ENCODE measurements around the gene NELL2.

DNA sequence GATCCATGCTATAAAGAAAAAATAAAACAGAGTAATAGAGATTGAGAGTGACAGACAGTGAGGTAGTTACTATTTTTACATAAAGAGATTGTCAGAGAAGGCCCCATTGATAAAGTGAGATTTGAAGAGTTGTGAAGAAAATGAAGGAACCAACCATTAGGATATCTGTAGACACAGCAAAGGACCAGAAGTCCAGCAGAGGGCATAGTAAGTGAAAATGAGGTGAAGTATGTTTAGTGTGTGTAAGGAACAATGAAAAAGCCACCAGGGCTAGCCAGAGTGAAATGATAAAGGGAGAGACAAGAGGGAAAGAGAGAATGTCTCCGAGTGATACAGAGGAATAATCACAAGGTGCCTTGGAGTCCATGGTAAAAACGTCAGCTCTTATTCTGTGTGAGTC, 411.0 kb downstream of the NELL2 start:
- TF ChIP-seq, protein P1, sequence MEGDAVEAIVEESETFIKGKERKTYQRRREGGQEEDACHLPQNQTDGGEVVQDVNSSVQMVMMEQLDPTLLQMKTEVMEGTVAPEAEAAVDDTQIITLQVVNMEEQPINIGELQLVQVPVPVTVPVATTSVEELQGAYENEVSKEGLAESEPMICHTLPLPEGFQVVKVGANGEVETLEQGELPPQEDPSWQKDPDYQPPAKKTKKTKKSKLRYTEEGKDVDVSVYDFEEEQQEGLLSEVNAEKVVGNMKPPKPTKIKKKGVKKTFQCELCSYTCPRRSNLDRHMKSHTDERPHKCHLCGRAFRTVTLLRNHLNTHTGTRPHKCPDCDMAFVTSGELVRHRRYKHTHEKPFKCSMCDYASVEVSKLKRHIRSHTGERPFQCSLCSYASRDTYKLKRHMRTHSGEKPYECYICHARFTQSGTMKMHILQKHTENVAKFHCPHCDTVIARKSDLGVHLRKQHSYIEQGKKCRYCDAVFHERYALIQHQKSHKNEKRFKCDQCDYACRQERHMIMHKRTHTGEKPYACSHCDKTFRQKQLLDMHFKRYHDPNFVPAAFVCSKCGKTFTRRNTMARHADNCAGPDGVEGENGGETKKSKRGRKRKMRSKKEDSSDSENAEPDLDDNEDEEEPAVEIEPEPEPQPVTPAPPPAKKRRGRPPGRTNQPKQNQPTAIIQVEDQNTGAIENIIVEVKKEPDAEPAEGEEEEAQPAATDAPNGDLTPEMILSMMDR (IDR thresholded peaks at IDR 0.05) = no peak
- no peak for TF ChIP-seq POLR2AphosphoS5 (IDR thresholded peaks at IDR 0.05)
- no peak for TF ChIP-seq POLR2A (IDR thresholded peaks at IDR 0.05)
